CD4-positive, alpha-beta T cell (primary cell): Measurements from ENCODE around the gene AGMO. TPM values are rescaled to one million over a fixed set of nuclear protein-coding genes. Genes with fewer than 3 reads are reported as not detected.

Experiments used
- ATAC-seq: fragments of 200-7000 bp; cut with Tn5 transposase; one replicate; pipeline ENCODE4 v1.10.0; 2022; ENCODE audit warnings: mild to moderate bottlenecking; ENCODE audit not compliant: poor library complexity
- CTCF ChIA-PET: fragments of 350-600 bp; sonication (Branson Sonifier 250); formaldehyde crosslinking; loops from one replicate; lab custom pipeline; 2021; ENCODE audit warnings: antibody characterized with exemption, inconsistent platforms; lab: Charles Lee
- POLR2A ChIA-PET: fragments of 350-600 bp; sonication (Branson Sonifier 250); formaldehyde crosslinking; loops from one replicate; lab custom pipeline; 2021; ENCODE audit warnings: antibody characterized with exemption, inconsistent platforms; lab: Charles Lee
- DNase-seq, 14 experiments: peaks; one replicate each; pipeline ENCODE4 v3.0.0-alpha.2; 2013 to 2020; ENCODE audit warnings: mixed read lengths in 2 of 14
- H3K27ac ChIP-seq, 2 donors: one replicate each; pipeline versions ENCODE4 v1.5.1 to v1.7.0; 2013; ENCODE audit warnings: low read length in 2 of 2, low read depth in 1 of 2, mild to moderate bottlenecking in 1 of 2
- H3K27me3 ChIP-seq, 2 experiments: 1 replicate in 1 of 2; 2 replicates in 1 of 2; pipeline versions ENCODE4 v1.6.1 to v1.7.0; 2013; ENCODE audit warnings: low read length in 2 of 2, control low read depth in 1 of 2, mild to moderate bottlenecking in 1 of 2, moderate library complexity in 1 of 2; ENCODE audit not compliant: insufficient read depth in 2 of 2, control insufficient read depth in 1 of 2
- H3K36me3 ChIP-seq: one replicate; pipeline ENCODE4 v1.6.1; 2013; ENCODE audit warnings: low read length, control low read depth; ENCODE audit not compliant: insufficient read depth
- H3K4me1 ChIP-seq: one replicate; pipeline ENCODE4 v1.6.1; 2013; ENCODE audit warnings: low read length, control low read depth; ENCODE audit not compliant: insufficient read depth
- H3K4me3 ChIP-seq: one replicate; pipeline ENCODE4 v1.5.1; 2013; ENCODE audit warnings: mild to moderate bottlenecking, low read length, moderate library complexity
- H3K9me3 ChIP-seq, 2 experiments: 1 replicate in 1 of 2; 2 replicates in 1 of 2; pipeline versions ENCODE4 v1.6.1 to v1.7.0; 2013; ENCODE audit warnings: low read length in 2 of 2, mild to moderate bottlenecking in 2 of 2, control low read depth in 1 of 2, moderate library complexity in 1 of 2; ENCODE audit not compliant: control insufficient read depth in 1 of 2, insufficient read depth in 1 of 2
- H3K27ac Mint-ChIP-seq: one replicate; pipeline ENCODE4 v1.8.0; 2020; ENCODE audit warnings: mixed read lengths
- H3K27me3 Mint-ChIP-seq: one replicate; pipeline ENCODE4 v1.8.0; 2021; ENCODE audit warnings: mixed read lengths
- H3K36me3 Mint-ChIP-seq: one replicate; pipeline ENCODE4 v1.8.0; 2021; ENCODE audit warnings: low read depth, mixed read lengths
- H3K4me1 Mint-ChIP-seq: one replicate; pipeline ENCODE4 v1.8.0; 2021; ENCODE audit warnings: low read depth, mixed read lengths
- H3K4me3 Mint-ChIP-seq: one replicate; pipeline ENCODE4 v1.8.0; 2020; ENCODE audit warnings: mild to moderate bottlenecking, mixed read lengths
- H3K9me3 Mint-ChIP-seq: one replicate; pipeline ENCODE4 v1.8.0; 2020; ENCODE audit warnings: mixed read lengths
- intact Hi-C, 2 experiments: fragments of 100-400 bp; cut with DNase I in 1 of 2; cut with micrococcal nuclease in 1 of 2; formaldehyde crosslinking; loops; one replicate each; pipeline versions ENCODE4 v1.15.1 to v1.9.0; 2023 to 2025; cut with DNase I, micrococcal nuclease
- total RNA-seq, 174 experiments: library from RNA in 2 of 174; stranded (reverse) in 2 of 174; gene quantifications; one replicate each; pipeline ENCODE4 v1.2.3 and lab custom pipeline; 2021 to 2026
- TF ChIP-seq, protein P1 (sequence below): fragments of 200-600 bp; IDR thresholded peaks from one replicate; pipeline ENCODE4 v1.8.0; 2022; ENCODE audit warnings: antibody characterized with exemption, mild to moderate bottlenecking

AGMO gene
- total RNA-seq, 2 experiments from 2014 or later = not detected

DNA sequence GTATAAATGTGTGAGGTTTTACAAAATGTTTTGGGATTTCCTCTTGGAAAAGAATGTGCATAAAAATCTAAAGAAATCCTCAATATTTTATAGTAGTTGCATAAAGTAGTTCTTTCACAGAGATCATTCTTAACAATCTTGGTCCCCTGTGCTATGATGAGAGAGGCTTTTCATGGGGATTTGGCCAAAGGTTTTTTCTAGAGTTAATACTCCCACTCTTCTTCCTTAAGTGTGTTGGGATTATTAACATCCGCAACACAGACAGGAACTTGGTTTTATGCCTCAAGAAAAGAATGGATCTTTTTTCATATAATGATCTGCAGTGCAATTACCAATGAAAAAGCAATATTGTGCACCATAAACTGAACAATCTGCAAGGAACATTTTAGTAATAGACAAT, 71.5 kb downstream of the AGMO start:
- H3K4me1 Mint-ChIP-seq = no peaks in the 10 kb centered on the region
- H3K9me3 ChIP-seq = peaks cover 0 to 5% of the 10 kb centered on the region in 2 experiments
- TF ChIP-seq, protein P1, sequence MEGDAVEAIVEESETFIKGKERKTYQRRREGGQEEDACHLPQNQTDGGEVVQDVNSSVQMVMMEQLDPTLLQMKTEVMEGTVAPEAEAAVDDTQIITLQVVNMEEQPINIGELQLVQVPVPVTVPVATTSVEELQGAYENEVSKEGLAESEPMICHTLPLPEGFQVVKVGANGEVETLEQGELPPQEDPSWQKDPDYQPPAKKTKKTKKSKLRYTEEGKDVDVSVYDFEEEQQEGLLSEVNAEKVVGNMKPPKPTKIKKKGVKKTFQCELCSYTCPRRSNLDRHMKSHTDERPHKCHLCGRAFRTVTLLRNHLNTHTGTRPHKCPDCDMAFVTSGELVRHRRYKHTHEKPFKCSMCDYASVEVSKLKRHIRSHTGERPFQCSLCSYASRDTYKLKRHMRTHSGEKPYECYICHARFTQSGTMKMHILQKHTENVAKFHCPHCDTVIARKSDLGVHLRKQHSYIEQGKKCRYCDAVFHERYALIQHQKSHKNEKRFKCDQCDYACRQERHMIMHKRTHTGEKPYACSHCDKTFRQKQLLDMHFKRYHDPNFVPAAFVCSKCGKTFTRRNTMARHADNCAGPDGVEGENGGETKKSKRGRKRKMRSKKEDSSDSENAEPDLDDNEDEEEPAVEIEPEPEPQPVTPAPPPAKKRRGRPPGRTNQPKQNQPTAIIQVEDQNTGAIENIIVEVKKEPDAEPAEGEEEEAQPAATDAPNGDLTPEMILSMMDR = no peak
- CTCF ChIA-PET = no interaction called here
- H3K27me3 Mint-ChIP-seq = no peaks in the 10 kb centered on the region
- no peak for DNase-seq
- no peaks in the 10 kb centered on the region for H3K4me1 ChIP-seq
- peaks cover 5% of the 10 kb centered on the region for H3K9me3 Mint-ChIP-seq
- no peak overlapping the region for H3K4me3 ChIP-seq
- POLR2A ChIA-PET = no interaction called here
- no peak overlapping the region for H3K4me3 Mint-ChIP-seq
- ATAC-seq = no peak
- no peak overlapping the region for H3K27ac ChIP-seq
- no peaks in the 10 kb centered on the region for H3K36me3 Mint-ChIP-seq
- intact Hi-C loops = no loop called here
- no peak overlapping the region for H3K27ac Mint-ChIP-seq
- no peaks in the 10 kb centered on the region for H3K27me3 ChIP-seq
- no peaks in the 10 kb centered on the region for H3K36me3 ChIP-seq

DNA sequence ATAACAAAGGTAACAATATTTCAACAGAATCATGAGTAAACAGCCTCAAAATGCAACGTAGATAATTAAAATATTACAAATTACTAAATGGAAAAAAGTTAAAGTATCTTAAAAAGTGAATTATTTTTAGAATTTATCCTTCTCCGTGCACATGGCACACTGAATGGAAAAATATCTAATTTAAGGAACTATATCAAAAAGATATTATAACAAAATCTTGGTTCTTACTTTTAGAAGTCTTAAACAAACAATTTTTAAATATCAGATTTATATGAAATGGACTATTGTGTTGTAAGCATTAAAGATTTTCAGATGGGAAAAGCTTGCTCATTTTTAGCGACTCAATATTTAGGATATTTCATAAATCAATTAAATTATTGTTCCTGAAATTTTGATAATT, 72.0 kb downstream of the AGMO start:
- no peak for ATAC-seq

DNA sequence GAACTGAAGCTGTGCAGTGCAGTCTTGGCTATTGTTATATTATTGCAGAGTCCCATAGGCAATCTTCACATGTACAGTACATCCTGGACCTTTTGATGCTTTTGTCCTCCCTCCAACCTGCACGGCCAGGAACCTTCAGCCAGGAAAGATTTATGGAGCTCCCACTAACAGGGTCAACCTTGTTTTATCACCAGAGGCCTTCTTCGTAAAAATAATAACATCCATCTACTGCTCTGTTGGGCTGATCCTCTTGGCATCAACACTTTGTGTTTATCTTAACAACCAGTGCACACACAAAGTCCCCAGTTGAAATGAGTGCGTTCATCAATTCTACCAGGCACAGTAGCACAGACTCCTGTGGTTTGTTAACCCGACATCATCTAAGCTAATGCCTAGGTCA, 72.4 kb downstream of the AGMO start:
- ATAC-seq (no peak), DNase-seq (no peak)
- intact Hi-C loops = no loop called here
- H3K4me3 Mint-ChIP-seq = no peak overlapping the region
- Histone ChIP-seq H3K27me3 (no peaks in the 10 kb centered on the region), H3K36me3 (no peaks in the 10 kb centered on the region), H3K4me1 (no peaks in the 10 kb centered on the region), H3K9me3 (peaks cover 0 to 5% of the 10 kb centered on the region in 2 experiments), H3K4me3 (no peak overlapping the region), H3K27ac (no peak overlapping the region)
- H3K4me1 Mint-ChIP-seq = no peaks in the 10 kb centered on the region
- no peaks in the 10 kb centered on the region for H3K27me3 Mint-ChIP-seq
- TF ChIP-seq, protein P1 = no peak
- H3K27ac Mint-ChIP-seq = no peak overlapping the region
- H3K36me3 Mint-ChIP-seq = no peaks in the 10 kb centered on the region
- ChIA-PET POLR2A (no interaction called here), CTCF (no interaction called here)
- H3K9me3 Mint-ChIP-seq = peaks cover 5% of the 10 kb centered on the region

More for the DNA sequence above, 72.0 kb downstream of the AGMO start:
- Mint-ChIP-seq H3K4me3 (no peak overlapping the region), H3K4me1 (no peaks in the 10 kb centered on the region), H3K9me3 (peaks cover 5% of the 10 kb centered on the region), H3K36me3 (no peaks in the 10 kb centered on the region), H3K27ac (no peak overlapping the region), H3K27me3 (no peaks in the 10 kb centered on the region)
- Histone ChIP-seq H3K27ac (no peak overlapping the region), H3K36me3 (no peaks in the 10 kb centered on the region), H3K4me1 (no peaks in the 10 kb centered on the region), H3K4me3 (no peak overlapping the region), H3K27me3 (no peaks in the 10 kb centered on the region), H3K9me3 (peaks cover 0 to 5% of the 10 kb centered on the region in 2 experiments)
- POLR2A ChIA-PET = no interaction called here
- intact Hi-C loops = no loop called here
- TF ChIP-seq, protein P1 = no peak
- CTCF ChIA-PET = no interaction called here
- no peak for DNase-seq
